ENCODE data around the gene C19orf81.

The C19orf81 gene

DNA sequence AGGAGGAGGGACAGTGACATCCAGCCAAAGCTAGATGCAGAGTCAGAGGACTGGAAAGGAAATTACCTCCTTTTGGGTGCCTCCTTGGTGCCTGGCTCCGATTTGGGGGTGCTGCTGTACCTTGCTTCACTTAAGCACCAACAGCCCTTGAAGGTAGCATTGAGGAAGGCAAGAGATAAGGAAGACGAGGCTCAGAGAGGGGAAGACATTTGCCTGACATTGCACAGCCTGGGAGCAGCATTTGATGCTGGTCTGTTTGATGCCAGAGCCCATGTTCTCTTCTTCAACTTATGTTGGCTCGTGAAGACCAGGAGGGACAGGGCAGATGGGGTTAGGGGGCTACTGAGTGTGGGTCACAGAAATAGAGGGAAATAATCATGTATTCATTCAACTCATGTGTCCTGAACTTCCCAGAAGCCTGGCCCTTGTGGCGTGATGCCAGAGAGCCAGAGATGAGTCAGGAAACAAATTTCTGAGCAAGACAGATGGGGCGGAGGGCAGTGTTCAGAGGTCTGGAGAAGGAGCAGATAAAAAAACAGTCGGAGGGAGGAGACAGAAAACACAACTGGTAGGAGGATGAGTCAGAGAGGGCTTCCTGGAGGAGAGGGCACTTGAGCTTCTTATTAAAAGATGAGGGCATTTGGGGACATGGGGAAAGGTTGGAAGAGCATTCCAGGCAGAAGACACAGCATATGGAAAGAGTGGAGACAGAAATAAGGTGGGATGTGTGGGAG, 3.0 kb upstream of the C19orf81 start:
- ChIA-PET CTCF (interaction anchor here (0.6 to 2.4 kb wide), 7 partner anchors 23 to 330 kb away, joined by 3 to 13 read pairs (median 4); no protein-coding TSS in a partner anchor), POLR2A (interaction anchor here (1.1 kb wide), 1 partner anchor 12 kb away, joined by 3 read pairs; no protein-coding TSS in a partner anchor)
- TF ChIP-seq, protein P1, sequence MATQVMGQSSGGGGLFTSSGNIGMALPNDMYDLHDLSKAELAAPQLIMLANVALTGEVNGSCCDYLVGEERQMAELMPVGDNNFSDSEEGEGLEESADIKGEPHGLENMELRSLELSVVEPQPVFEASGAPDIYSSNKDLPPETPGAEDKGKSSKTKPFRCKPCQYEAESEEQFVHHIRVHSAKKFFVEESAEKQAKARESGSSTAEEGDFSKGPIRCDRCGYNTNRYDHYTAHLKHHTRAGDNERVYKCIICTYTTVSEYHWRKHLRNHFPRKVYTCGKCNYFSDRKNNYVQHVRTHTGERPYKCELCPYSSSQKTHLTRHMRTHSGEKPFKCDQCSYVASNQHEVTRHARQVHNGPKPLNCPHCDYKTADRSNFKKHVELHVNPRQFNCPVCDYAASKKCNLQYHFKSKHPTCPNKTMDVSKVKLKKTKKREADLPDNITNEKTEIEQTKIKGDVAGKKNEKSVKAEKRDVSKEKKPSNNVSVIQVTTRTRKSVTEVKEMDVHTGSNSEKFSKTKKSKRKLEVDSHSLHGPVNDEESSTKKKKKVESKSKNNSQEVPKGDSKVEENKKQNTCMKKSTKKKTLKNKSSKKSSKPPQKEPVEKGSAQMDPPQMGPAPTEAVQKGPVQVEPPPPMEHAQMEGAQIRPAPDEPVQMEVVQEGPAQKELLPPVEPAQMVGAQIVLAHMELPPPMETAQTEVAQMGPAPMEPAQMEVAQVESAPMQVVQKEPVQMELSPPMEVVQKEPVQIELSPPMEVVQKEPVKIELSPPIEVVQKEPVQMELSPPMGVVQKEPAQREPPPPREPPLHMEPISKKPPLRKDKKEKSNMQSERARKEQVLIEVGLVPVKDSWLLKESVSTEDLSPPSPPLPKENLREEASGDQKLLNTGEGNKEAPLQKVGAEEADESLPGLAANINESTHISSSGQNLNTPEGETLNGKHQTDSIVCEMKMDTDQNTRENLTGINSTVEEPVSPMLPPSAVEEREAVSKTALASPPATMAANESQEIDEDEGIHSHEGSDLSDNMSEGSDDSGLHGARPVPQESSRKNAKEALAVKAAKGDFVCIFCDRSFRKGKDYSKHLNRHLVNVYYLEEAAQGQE (tag by site-specific recombination; IDR thresholded peaks at IDR 0.05), result no peak
- TF ChIP-seq, protein P2, sequence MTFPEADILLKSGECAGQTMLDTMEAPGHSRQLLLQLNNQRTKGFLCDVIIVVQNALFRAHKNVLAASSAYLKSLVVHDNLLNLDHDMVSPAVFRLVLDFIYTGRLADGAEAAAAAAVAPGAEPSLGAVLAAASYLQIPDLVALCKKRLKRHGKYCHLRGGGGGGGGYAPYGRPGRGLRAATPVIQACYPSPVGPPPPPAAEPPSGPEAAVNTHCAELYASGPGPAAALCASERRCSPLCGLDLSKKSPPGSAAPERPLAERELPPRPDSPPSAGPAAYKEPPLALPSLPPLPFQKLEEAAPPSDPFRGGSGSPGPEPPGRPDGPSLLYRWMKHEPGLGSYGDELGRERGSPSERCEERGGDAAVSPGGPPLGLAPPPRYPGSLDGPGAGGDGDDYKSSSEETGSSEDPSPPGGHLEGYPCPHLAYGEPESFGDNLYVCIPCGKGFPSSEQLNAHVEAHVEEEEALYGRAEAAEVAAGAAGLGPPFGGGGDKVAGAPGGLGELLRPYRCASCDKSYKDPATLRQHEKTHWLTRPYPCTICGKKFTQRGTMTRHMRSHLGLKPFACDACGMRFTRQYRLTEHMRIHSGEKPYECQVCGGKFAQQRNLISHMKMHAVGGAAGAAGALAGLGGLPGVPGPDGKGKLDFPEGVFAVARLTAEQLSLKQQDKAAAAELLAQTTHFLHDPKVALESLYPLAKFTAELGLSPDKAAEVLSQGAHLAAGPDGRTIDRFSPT (tag by site-specific recombination; IDR thresholded peaks at IDR 0.05), result 0 out of 2 replicates have a peak, but pooled peaks have one; percentile 18
- no peak for TF ChIP-seq ZNF157 (tag by site-specific recombination; IDR thresholded peaks at IDR 0.05)
- TF ChIP-seq BCL11B (tag by site-specific recombination; IDR thresholded peaks at IDR 0.05; ENCODE audit: low read depth), result no peak
- TF ChIP-seq, protein P3, sequence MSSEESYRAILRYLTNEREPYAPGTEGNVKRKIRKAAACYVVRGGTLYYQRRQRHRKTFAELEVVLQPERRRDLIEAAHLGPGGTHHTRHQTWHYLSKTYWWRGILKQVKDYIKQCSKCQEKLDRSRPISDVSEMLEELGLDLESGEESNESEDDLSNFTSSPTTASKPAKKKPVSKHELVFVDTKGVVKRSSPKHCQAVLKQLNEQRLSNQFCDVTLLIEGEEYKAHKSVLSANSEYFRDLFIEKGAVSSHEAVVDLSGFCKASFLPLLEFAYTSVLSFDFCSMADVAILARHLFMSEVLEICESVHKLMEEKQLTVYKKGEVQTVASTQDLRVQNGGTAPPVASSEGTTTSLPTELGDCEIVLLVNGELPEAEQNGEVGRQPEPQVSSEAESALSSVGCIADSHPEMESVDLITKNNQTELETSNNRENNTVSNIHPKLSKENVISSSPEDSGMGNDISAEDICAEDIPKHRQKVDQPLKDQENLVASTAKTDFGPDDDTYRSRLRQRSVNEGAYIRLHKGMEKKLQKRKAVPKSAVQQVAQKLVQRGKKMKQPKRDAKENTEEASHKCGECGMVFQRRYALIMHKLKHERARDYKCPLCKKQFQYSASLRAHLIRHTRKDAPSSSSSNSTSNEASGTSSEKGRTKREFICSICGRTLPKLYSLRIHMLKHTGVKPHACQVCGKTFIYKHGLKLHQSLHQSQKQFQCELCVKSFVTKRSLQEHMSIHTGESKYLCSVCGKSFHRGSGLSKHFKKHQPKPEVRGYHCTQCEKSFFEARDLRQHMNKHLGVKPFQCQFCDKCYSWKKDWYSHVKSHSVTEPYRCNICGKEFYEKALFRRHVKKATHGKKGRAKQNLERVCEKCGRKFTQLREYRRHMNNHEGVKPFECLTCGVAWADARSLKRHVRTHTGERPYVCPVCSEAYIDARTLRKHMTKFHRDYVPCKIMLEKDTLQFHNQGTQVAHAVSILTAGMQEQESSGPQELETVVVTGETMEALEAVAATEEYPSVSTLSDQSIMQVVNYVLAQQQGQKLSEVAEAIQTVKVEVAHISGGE (tag by site-specific recombination; conservative IDR thresholded peaks at IDR 0.05; ENCODE audit: low read depth), result peak; percentile 33; the same call in 1 of the 2 replicates
- TF ChIP-seq, protein P4, sequence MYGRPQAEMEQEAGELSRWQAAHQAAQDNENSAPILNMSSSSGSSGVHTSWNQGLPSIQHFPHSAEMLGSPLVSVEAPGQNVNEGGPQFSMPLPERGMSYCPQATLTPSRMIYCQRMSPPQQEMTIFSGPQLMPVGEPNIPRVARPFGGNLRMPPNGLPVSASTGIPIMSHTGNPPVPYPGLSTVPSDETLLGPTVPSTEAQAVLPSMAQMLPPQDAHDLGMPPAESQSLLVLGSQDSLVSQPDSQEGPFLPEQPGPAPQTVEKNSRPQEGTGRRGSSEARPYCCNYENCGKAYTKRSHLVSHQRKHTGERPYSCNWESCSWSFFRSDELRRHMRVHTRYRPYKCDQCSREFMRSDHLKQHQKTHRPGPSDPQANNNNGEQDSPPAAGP (tag by site-specific recombination; IDR thresholded peaks at IDR 0.05), result no peak
- TF ChIP-seq, protein P5, sequence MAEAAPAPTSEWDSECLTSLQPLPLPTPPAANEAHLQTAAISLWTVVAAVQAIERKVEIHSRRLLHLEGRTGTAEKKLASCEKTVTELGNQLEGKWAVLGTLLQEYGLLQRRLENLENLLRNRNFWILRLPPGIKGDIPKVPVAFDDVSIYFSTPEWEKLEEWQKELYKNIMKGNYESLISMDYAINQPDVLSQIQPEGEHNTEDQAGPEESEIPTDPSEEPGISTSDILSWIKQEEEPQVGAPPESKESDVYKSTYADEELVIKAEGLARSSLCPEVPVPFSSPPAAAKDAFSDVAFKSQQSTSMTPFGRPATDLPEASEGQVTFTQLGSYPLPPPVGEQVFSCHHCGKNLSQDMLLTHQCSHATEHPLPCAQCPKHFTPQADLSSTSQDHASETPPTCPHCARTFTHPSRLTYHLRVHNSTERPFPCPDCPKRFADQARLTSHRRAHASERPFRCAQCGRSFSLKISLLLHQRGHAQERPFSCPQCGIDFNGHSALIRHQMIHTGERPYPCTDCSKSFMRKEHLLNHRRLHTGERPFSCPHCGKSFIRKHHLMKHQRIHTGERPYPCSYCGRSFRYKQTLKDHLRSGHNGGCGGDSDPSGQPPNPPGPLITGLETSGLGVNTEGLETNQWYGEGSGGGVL (tag by site-specific recombination; IDR thresholded peaks at IDR 0.05), result 0 out of 2 replicates have a peak, but pooled peaks have one; percentile 11
- TF ChIP-seq, protein P6, sequence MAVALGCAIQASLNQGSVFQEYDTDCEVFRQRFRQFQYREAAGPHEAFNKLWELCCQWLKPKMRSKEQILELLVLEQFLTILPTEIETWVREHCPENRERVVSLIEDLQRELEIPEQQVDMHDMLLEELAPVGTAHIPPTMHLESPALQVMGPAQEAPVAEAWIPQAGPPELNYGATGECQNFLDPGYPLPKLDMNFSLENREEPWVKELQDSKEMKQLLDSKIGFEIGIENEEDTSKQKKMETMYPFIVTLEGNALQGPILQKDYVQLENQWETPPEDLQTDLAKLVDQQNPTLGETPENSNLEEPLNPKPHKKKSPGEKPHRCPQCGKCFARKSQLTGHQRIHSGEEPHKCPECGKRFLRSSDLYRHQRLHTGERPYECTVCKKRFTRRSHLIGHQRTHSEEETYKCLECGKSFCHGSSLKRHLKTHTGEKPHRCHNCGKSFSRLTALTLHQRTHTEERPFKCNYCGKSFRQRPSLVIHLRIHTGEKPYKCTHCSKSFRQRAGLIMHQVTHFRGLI (tag by site-specific recombination; IDR thresholded peaks at IDR 0.05), result no peak
- TF ChIP-seq ZNF629 (tag by site-specific recombination; IDR thresholded peaks at IDR 0.05), result 0 out of 2 replicates have a peak, but pooled peaks have one; percentile 27
- TF ChIP-seq ZNF2 (tag by site-specific recombination; IDR thresholded peaks at IDR 0.05), result no peak
- TF ChIP-seq HOXC10 (CRISPR knock-in tag; IDR thresholded peaks at IDR 0.05), result no peak
- TF ChIP-seq, protein P7, sequence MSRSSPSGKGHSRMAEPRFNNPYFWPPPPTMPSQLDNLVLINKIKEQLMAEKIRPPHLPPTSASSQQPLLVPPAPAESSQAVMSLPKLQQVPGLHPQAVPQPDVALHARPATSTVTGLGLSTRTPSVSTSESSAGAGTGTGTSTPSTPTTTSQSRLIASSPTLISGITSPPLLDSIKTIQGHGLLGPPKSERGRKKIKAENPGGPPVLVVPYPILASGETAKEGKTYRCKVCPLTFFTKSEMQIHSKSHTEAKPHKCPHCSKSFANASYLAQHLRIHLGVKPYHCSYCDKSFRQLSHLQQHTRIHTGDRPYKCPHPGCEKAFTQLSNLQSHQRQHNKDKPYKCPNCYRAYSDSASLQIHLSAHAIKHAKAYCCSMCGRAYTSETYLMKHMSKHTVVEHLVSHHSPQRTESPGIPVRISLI (tag by site-specific recombination; IDR thresholded peaks at IDR 0.05), result 0 out of 2 replicates have a peak, but pooled peaks have one; percentile 52
- TF ChIP-seq ZFHX2 (tag by site-specific recombination; conservative IDR thresholded peaks at IDR 0.05), result 0 out of 2 replicates have a peak, but pooled peaks have one; percentile 20
- peak; percentile 36; the same call in 1 of the 2 replicates for TF ChIP-seq SP3 (tag by site-specific recombination; IDR thresholded peaks at IDR 0.05)
- no peak; the same call in 1 of the 2 replicates for TF ChIP-seq ZBTB17 (tag by site-specific recombination; IDR thresholded peaks at IDR 0.05)
- TF ChIP-seq ZNF394 (tag by site-specific recombination; IDR thresholded peaks at IDR 0.05; ENCODE audit: borderline replicate concordance), result peak; percentile 48; the same call in 1 of the 2 replicates
- TF ChIP-seq KLF8 (tag by site-specific recombination; IDR thresholded peaks at IDR 0.05), result peak; percentile 49; the same call in 1 of the 2 replicates
- TF ChIP-seq ZFP69B (tag by site-specific recombination; IDR thresholded peaks at IDR 0.05), result 0 out of 2 replicates have a peak, but pooled peaks have one; percentile 14
- TF ChIP-seq ZNF677 (tag by site-specific recombination; IDR thresholded peaks at IDR 0.05), result no peak
- peak; percentile 64; the same call in 1 of the 2 replicates for TF ChIP-seq ZNF768 (tag by site-specific recombination; IDR thresholded peaks at IDR 0.05)

More for the DNA sequence above, 3.0 kb upstream of the C19orf81 start:
- no peaks in the 10 kb centered on the region for H3K4me1 ChIP-seq (ENCODE audit: control insufficient read depth, insufficient read depth, low read length)
- no peaks in the 10 kb centered on the region for H3K9me3 ChIP-seq (ENCODE audit: control insufficient read depth, insufficient read depth, low read depth, low read length)
- H3K4me3 ChIP-seq (ENCODE audit: low read depth, low read length), result no peak overlapping the region
- H3K27ac ChIP-seq (ENCODE audit: extremely low read depth, low read depth, low read length), result no peak overlapping the region
- H3K36me3 ChIP-seq (ENCODE audit: control insufficient read depth in 2 of 2, insufficient read depth in 1 of 2, low read length in 2 of 2), result no peaks in the 10 kb centered on the region
